DND-41 (cell line): ENCODE measurements around the gene ABT1.

Experiments
- CTCF ChIP-seq: IDR thresholded peaks from 2 replicates; pipeline ENCODE4 v1.5.1; 2012; ENCODE audit warnings: borderline replicate concordance, low read length, moderate library complexity, mild to moderate bottlenecking; ENCODE audit not compliant: poor library complexity, severe bottlenecking; ENCODE audit errors: extremely low read depth
- EZH2 ChIP-seq: IDR thresholded peaks from 3 replicates; pipeline ENCODE4 v1.6.1; 2012; ENCODE audit warnings: borderline replicate concordance, low read depth, mild to moderate bottlenecking, moderate library complexity, low read length, inconsistent platforms; ENCODE audit not compliant: severe bottlenecking

- no peak for TF ChIP-seq CTCF
- TF ChIP-seq EZH2: no peak
These were observed at the start of gene ABT1 for GRCh38 chr6:26596579-26597388.
